K562 (cell line): ENCODE measurements around the gene YPEL5. TPM values are rescaled to one million over a fixed set of nuclear protein-coding genes. Genes with fewer than 3 reads are reported as not detected.

Experiments used
- CCNT2 ChIP-seq: IDR thresholded peaks from 2 replicates; pipeline ENCODE4 v1.6.1; 2011; ENCODE audit warnings: borderline replicate concordance, low read depth, mild to moderate bottlenecking, moderate library complexity, mixed read lengths, low read length; ENCODE audit not compliant: insufficient read length; ENCODE audit errors: extremely low read depth
- CHCHD3 ChIP-seq: fragments of 250-450 bp; sonication (Bioruptor Pico); IDR thresholded peaks from 2 replicates; pipeline ENCODE4 v2.1.2; 2022; ENCODE audit warnings: mild to moderate bottlenecking
- CHD2 ChIP-seq: IDR thresholded peaks from 2 replicates; pipeline ENCODE4 v1.6.1; 2011; ENCODE audit warnings: low read depth, low read length
- DMBX1 ChIP-seq: fragments of 250-450 bp; sonication (Bioruptor Pico); IDR thresholded peaks from 2 replicates; pipeline ENCODE4 v1.8.0; 2022; ENCODE audit warnings: inconsistent platforms, mild to moderate bottlenecking, moderate library complexity, borderline replicate concordance
- E2F8 ChIP-seq: fragments of 450-650 bp; IDR thresholded peaks from 2 replicates; pipeline ENCODE4 v1.7.1; 2018; ENCODE audit warnings: mild to moderate bottlenecking, low read depth; ENCODE audit not compliant: partially characterized antibody
- EGR1 ChIP-seq: fragments of 450-650 bp; conservative IDR thresholded peaks from 2 replicates; pipeline ENCODE4 v1.6.1; 2017; ENCODE audit warnings: mild to moderate bottlenecking
- HDAC2 ChIP-seq: fragments of 450-650 bp; IDR thresholded peaks from 2 replicates; pipeline ENCODE4 v1.6.1; 2016; ENCODE audit warnings: mild to moderate bottlenecking
- HEY1 ChIP-seq: fragments of 250-450 bp; sonication (Bioruptor Pico); IDR thresholded peaks from 2 replicates; pipeline ENCODE4 v1.5.0; 2020; ENCODE audit warnings: mild to moderate bottlenecking, moderate library complexity, borderline replicate concordance
- HLTF ChIP-seq: fragments of 450-650 bp; IDR thresholded peaks from 2 replicates; pipeline ENCODE4 v1.6.1; 2016
- JUND ChIP-seq, 2 experiments: IDR thresholded peaks; 2 replicates in 1 of 2; 3 replicates in 1 of 2; pipeline ENCODE4 v1.6.1; 2011; ENCODE audit warnings: borderline replicate concordance in 2 of 2, low read depth in 2 of 2, low read length in 2 of 2, improper control_type of control experiment in 1 of 2, missing biosample characterization in 1 of 2, missing genetic modification characterization in 1 of 2, missing genetic modification reagents in 1 of 2
- LEF1 ChIP-seq: fragments of 450-650 bp; IDR thresholded peaks from 2 replicates; pipeline ENCODE4 v1.6.1; 2016; ENCODE audit warnings: mild to moderate bottlenecking
- MXD1 ChIP-seq: fragments of 250-450 bp; sonication (Bioruptor Pico); IDR thresholded peaks from 2 replicates; pipeline ENCODE4 v1.8.0; 2021; ENCODE audit warnings: borderline replicate concordance, mild to moderate bottlenecking, moderate library complexity; ENCODE audit not compliant: poor library complexity, severe bottlenecking
- MYC ChIP-seq, 2 experiments: fragments of 250-450 bp in 1 of 2; sonication (Bioruptor Pico) in 1 of 2; IDR thresholded peaks; 2 replicates each; pipeline versions ENCODE4 v1.5.1 to v1.6.1; 2012 to 2021; ENCODE audit warnings: low read depth in 2 of 2, borderline replicate concordance in 1 of 2, improper control_type of control experiment in 1 of 2, low read length in 1 of 2, mild to moderate bottlenecking in 1 of 2, moderate library complexity in 1 of 2
- NCOR1 ChIP-seq: fragments of 450-650 bp; IDR thresholded peaks from 2 replicates; pipeline ENCODE4 v1.6.1; 2016; ENCODE audit warnings: mild to moderate bottlenecking, moderate library complexity
- NFIC ChIP-seq: fragments of 450-650 bp; IDR thresholded peaks from 2 replicates; pipeline ENCODE4 v1.6.1; 2017; ENCODE audit warnings: mild to moderate bottlenecking, inconsistent platforms
- PML ChIP-seq: IDR thresholded peaks from 2 replicates; pipeline ENCODE4 v1.6.1; 2012; ENCODE audit warnings: low read length, inconsistent platforms
- RNF2 ChIP-seq: sonication (generic); IDR thresholded peaks from 2 replicates; pipeline ENCODE4 v1.6.1; 2016
- TOE1 ChIP-seq, 2 experiments: fragments of 450-650 bp in 1 of 2; sonication (generic) in 1 of 2; formaldehyde crosslinking in 1 of 2; IDR thresholded peaks; 2 replicates each; pipeline versions ENCODE4 v1.7.1 to v1.8.0; 2016 to 2022; ENCODE audit warnings: borderline replicate concordance in 2 of 2, mild to moderate bottlenecking in 2 of 2, antibody characterized with exemption in 1 of 2, inconsistent platforms in 1 of 2, low read depth in 1 of 2, missing genetic modification reagents in 1 of 2, moderate library complexity in 1 of 2
- YY1 ChIP-seq, 3 experiments: IDR thresholded peaks; 2 replicates each; pipeline ENCODE4 v1.6.1; 2011; ENCODE audit warnings: low read length in 2 of 3, mild to moderate bottlenecking in 2 of 3, moderate library complexity in 2 of 3, borderline replicate concordance in 1 of 3, control low read depth in 1 of 3, low read depth in 1 of 3; ENCODE audit not compliant: insufficient read depth in 3 of 3, insufficient replicate concordance in 2 of 3, control insufficient read depth in 1 of 3, insufficient read length in 1 of 3; ENCODE audit errors: extremely low read depth in 1 of 3
- ZEB2 ChIP-seq: fragments of 450-650 bp; IDR thresholded peaks from 2 replicates; pipeline ENCODE4 v1.6.1; 2016
- ZNF217 ChIP-seq: sonication (generic); formaldehyde crosslinking; IDR thresholded peaks from 2 replicates; pipeline ENCODE4 v1.8.0; 2022; ENCODE audit warnings: mild to moderate bottlenecking, missing genetic modification reagents
- ZNF431 ChIP-seq: sonication (generic); formaldehyde crosslinking; IDR thresholded peaks from 2 replicates; pipeline ENCODE4 v1.8.0; 2022; ENCODE audit warnings: mild to moderate bottlenecking, missing genetic modification reagents
- ZNF445 ChIP-seq: fragments of 250-450 bp; sonication (Bioruptor Pico); IDR thresholded peaks from 2 replicates; pipeline ENCODE4 v1.4.0; 2020; ENCODE audit warnings: low read depth, mild to moderate bottlenecking, moderate library complexity
- ZNF668 ChIP-seq: fragments of 250-450 bp; sonication (Bioruptor Pico); IDR thresholded peaks from 2 replicates; pipeline ENCODE4 v1.8.0; 2022; ENCODE audit warnings: mild to moderate bottlenecking, inconsistent platforms
- polyA plus RNA-seq, 8 experiments: library from polyadenylated mRNA; depleted of rRNA in 4 of 8; stranded (reverse) in 5 of 8; unstranded in 3 of 8; fragments of >200 nt; fragmentation: Nextera tagmentation in 2 of 8; fragmentation: Illumina TruSeq in 1 of 8; extraction: Ambion mirVana in 2 of 8; extraction: Trizol in 1 of 8; gene quantifications; 2 replicates each; pipeline versions ENCODE4 v1.2.1 to v1.2.3, GENCODE V29; 2011 to 2014; ENCODE audit warnings: inconsistent platforms in 1 of 8, missing spikeins in 1 of 8
- total RNA-seq, 7 experiments: library from RNA; depleted of rRNA in 6 of 7; stranded (reverse); fragments of >200 nt in 6 of 7; fragmentation: Illumina TruSeq in 2 of 7; extraction: Trizol in 2 of 7; gene quantifications; 2 replicates each; pipeline versions ENCODE4 v1.2.1 to v1.2.3, GENCODE V29; 2011 to 2021; ENCODE audit warnings: low replicate concordance in 1 of 7

Gene YPEL5
- total and polyA plus RNA-seq, 9 of the 15 experiments (the other 6 are each of a cell fraction or from before 2014, with no cell fraction given) = 5.4 to 34.4 (median 12.3) TPM

DNA sequence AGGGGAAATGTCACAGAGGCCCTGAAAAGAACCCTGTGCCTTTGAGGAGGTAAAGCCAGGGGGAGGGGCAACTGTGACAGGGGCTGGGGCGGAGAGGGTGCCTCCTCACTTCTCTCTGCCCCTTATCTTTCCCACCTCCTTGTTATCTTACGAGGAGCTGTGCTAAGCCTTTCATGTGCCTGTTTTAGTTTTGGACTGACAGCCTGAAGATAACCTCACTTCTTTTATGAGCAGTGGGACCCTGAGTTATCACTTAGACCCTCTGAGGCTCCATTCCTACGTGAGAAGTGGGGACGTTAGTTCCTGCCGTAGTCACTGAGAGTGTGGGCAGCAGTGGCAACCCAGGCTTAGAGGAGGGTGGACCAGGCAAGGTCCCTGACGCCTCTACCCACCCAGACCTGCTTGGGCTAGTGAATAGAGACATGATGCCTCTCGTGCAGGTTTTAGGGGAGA is 45.0 kb downstream of the YPEL5 start (continued):
- peak; percentile 99 for TF ChIP-seq LEF1
- peak in 1 of 3 experiments; percentile 30 for TF ChIP-seq YY1 (IDR thresholded peaks at IDR 0.05; ENCODE audit: borderline replicate concordance in 1 of 3, control insufficient read depth in 1 of 3, extremely low read depth in 1 of 3, insufficient read depth in 3 of 3, insufficient read length in 1 of 3, insufficient replicate concordance in 2 of 3, low read depth in 1 of 3, low read length in 2 of 3)
- TF ChIP-seq MYC (IDR thresholded peaks at IDR 0.05; ENCODE audit: low read depth, low read length) = peak; percentile 53; the same call in 1 of the 2 replicates
- no peak for TF ChIP-seq MYC (CRISPR knock-in tag; IDR thresholded peaks at IDR 0.05; ENCODE audit: borderline replicate concordance, low read depth)
- 0 out of 2 replicates have a peak, but pooled peaks have one; percentile 47 for TF ChIP-seq TOE1 (IDR thresholded peaks at IDR 0.05; ENCODE audit: borderline replicate concordance)
- no peak for TF ChIP-seq TOE1 (CRISPR knock-in tag; IDR thresholded peaks at IDR 0.05; ENCODE audit: borderline replicate concordance, low read depth)
- TF ChIP-seq CCNT2 = peak; percentile 90
- no peak; the same call in 1 of the 2 replicates for TF ChIP-seq DMBX1 (CRISPR knock-in tag)
- peak; percentile 96 for TF ChIP-seq NCOR1
- TF ChIP-seq PML = peak; percentile 95
- peak; percentile 68 for TF ChIP-seq RNF2
- TF ChIP-seq MXD1 (CRISPR knock-in tag) = no peak
- no peak for TF ChIP-seq ZNF217 (CRISPR knock-in tag)
- TF ChIP-seq ZNF445 (CRISPR knock-in tag) = no peak
- peak; percentile 71; the same call in 1 of the 2 replicates for TF ChIP-seq HDAC2
- peak; percentile 42 for TF ChIP-seq EGR1
- TF ChIP-seq ZEB2 = peak; percentile 75; the same call in 1 of the 2 replicates
- no peak for TF ChIP-seq CHCHD3 (CRISPR knock-in tag)
- no peak for TF ChIP-seq E2F8
- no peak for TF ChIP-seq HLTF
- TF ChIP-seq NFIC = peak; percentile 89
- TF ChIP-seq ZNF668 (CRISPR knock-in tag) = no peak
- TF ChIP-seq ZNF431 (CRISPR knock-in tag) = no peak
- TF ChIP-seq JUND (IDR thresholded peaks at IDR 0.05; ENCODE audit: borderline replicate concordance, low read depth, low read length) = peak; percentile 66
- TF ChIP-seq JUND (tag; IDR thresholded peaks at IDR 0.05; ENCODE audit: borderline replicate concordance, low read depth, low read length) = peak; percentile 43; the same call in 1 of the 3 replicates
- 0 out of 2 replicates have a peak, but pooled peaks have one; percentile 35 for TF ChIP-seq CHD2
- no peak for TF ChIP-seq HEY1 (CRISPR knock-in tag)
